Measurements from ENCODE around the gene KY.

The KY gene

DNA sequence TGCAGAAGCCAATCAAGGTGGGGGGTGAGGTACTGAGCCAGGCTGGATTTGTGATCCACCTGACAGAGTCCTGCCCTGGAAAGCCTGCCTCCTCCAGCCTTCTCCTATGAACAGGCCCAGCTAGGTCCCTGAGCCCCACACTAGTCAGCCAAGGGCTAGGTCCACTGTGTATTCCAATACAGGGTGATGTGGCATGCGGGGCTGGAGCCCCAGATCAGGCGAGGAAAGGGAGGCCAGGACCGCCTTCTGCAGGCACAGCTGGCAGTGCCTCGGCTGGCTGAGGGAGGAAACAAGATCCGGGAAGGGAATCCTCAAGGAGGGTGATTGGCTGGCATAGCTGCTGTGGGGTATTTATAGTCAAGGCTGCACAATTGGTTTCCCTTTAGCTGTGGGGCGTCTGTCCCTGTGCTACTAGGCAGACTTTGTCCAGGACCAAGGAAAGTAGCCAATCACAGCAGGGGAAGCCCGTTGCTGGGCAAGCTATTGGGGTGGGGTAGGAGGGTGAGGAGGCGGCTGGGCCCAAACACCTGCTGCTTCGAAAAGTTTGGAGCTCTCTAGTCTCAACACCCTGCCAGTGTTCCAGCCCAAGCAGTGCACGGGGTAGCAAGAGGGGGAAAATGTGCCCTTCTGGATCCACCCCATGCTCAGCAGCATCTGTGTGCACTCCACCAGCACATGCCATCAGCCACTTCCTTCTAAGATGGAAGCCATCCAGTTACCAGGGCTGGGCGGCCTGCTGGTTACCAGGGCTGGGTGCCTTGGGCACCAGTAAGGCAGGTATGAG, 5.9 kb downstream of the KY start:
- no peak for DNase-seq (ENCODE audit: low spot score)

DNA sequence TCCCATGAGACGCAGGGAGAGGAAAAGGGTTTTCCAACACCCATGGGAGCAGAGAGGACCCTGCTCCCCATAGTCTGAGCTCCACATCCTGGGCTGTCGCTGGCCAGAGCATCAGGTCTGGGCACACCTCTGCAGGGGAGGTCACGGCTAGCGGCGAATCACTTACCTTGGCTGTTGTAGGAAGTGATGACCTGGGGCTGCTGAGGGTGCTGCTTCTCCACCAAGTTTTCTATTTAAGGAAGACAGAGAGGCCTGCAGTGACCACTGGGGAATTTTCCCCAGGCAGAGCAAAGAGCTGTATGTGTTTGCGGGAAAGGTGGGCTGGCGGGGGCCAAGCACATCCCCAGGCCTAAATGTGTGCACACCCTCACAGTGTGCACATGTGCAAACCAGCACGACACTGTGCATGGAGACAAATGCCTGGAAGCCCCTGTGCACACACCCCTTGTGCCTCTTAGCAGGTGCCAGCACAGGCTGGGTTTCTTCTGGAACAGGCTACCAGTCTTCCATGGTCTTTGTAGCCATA, 7.6 kb downstream of the KY start:
- DNase-seq (ENCODE audit: low spot score): no peak

DNA sequence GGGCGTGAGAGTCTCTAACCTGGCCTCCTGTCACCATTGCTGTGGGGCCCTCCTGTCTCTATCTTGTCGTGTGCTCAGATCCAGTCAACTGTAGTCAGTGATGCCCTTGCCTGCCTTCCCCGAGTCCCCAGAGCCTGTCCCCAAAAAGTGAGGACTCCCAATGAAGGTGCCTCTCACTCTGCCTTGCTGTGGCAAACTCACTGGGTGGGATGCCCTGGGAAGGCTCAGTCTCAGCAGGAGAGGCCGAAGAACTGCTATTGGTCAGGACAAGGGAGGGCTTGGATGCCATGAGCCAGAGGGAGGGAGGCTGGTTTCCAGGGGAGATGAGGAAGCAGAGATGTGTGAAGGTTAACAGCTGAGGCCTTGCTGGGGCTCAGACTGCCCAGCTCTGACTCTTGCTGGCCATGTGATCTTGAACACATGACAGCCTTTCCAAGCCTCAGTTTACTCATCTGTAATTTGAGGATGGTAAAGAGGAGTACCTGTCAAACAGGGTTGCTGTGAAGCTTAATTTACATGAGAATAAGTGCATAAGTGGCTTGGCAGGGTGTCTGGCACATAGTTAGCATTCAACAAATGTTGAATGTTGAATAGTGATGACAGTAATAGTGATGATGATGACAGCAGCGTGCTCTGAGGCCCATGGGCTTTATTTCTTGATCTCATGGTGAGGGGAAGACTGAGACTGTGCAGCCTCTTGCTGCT, 8.2 kb downstream of the KY start:
- no peak for DNase-seq (ENCODE audit: low spot score)

DNA sequence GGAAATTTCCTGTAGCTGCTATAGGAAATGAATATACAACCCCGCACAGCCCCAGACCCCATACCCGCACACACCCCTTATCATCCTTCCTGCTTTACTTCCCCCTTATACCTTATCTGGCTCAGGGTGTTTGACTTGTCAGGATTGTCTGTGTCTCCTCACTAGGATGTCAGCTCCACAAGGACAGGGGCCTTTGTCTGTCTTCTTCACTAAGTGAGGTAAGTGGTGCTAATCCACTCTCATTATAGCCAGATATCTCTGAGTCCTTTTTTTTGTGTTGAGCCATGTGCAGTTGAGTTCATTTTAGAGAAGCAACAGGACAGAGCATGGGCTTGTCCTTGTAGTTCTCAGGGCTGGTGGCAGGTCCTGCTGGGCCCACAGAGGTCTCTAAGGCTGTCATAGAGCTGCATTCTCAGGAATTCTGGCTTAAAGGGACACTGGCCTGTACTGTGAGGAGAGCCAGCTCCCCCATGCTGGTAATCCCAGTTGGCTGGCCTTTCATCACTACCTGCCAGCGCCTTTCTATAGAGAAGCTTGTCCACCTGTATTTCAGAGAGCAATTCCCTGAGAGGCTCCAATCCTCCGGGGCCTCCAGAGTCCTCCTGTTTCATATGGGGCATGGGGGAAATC, 9.0 kb downstream of the KY start:
- DNase-seq (ENCODE audit: low spot score): no peak

DNA sequence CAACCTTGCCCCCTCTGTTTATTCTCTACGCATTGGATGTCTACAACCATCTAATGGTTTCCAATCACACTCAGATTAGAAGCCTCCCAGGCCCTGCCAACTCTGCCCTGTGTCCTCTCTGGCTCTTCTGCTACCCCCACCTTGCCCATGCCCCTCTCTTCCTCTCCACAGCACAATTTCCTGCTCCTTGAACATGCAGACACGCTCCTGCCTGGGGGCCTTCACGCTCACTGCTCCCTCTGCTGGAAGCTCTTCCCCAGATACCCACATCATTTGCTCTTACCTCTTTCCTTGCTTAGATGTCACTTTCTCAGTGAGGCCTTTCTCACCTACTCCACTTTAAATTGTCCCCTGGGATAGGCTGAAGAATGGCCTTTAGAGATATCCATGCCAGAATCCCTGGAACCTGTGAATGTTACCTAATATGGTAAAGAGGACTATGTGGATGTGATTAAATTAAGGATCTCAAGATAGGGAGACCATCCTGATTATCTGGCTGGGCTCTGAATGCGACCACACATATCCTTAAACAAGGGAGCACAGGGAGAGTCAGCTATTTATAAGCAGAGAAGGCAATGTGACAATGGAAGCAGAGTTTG, 9.9 kb downstream of the KY start:
- DNase-seq (ENCODE audit: low spot score): peak; percentile 60

DNA sequence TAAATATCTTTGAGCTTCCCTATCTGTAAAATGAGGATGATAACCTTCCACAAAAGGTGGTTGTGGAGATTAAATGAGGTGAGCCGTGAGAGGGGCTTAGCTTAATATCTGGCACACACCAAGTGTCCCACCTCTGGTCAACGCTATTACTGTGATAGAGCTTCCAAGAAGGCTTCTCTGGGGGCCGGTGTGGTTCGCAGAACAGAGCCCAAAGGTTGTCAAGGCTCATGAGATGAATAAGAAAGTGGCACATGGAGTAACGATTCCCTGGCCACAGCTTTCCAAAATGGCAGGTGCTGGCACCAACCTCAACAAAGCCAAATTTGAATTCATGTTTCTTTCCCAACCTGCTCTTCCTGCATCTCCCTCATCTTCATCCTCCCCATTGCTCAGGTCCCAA, 10.4 kb downstream of the KY start:
- DNase-seq (ENCODE audit: low spot score): no peak

DNA sequence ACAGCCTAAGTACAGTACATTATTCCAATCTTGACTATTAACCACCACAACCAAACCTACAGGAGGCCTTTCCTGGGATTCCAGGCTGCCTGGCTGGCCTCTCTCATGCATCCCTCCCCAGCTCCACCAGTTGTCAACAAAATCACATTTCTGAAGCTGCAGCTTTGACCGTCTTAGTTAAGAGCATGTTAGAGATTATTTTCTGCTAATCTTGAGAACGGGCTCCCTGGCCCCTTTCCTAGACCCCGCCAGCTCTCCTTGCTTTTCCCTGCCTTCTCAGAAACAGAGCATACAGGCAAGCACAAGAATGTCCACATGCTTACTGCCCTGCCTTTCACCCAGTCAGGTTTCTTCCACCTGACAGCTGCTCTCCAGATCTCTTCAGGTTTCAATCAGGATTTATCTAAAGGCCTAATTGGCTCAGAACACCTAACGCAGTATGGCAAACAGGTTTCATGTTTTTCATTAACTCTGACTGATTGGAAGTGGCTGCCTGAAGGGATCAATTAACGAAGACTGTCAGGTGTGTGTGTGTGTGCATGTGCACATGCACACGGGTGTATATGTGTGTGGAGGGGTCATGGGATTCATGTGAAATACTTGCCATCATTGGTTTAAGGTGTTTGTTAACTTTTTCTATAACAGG, 12.3 kb downstream of the KY start:
- no peak for DNase-seq (ENCODE audit: low spot score)

DNA sequence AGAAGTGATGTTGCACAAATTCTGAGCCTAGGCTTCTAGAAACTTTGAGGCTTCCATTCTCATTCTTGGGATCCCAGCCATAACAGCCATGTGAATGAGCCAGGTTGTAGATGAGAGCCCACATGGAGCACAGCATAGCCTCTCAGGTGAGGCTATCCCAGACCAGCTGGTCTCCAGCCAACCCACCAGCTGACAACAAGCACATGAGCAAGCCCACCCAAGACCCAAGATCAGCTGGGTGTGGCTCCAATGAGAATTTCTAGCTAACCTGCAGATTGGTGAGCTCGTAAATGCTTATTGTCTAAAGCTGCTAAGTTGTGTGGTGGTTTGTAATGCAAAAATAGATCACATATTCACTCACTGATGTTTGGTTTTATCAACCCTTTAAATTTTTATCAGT, 14.4 kb downstream of the KY start:
- DNase-seq (ENCODE audit: low spot score): no peak

DNA sequence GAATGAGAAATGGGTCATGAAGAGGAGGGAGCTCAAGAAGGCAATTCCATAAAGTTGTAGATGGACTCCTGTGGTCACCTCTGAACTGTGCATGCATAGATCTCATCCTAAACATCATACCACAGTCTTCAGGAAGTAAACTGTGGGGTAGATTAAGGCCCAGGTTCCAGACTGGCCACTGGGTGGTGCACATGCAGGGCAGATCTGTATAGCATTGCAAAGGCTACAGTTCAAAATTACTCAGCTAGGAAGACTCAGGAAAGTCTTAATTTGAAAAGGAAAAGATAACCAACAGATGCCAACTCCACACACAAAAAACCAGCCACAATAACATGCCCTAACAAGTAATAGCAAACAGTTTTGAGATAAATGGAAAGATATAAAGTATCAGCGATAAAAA, 20.3 kb downstream of the KY start:
- DNase-seq (ENCODE audit: low spot score): peak; percentile 13

DNA sequence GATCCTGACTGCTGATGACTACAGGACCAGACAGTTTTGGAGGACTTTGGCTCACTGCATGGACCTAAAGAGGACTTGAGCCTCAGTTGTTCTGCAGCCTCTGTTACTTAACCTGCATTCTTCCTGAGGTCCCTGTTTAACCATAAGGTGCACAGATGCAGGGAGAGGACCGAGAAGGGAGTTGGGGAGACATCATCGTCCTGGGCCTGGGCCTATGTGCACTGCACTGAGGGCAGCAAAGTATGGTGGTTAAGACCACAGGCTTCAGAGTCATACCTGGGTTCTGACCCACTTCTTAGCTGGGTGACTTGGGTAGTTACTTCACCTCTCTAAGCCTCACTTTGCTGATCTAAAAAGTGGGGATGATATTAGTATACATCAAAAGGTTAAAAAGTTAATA, 21.9 kb downstream of the KY start:
- DNase-seq (ENCODE audit: low spot score): no peak

DNA sequence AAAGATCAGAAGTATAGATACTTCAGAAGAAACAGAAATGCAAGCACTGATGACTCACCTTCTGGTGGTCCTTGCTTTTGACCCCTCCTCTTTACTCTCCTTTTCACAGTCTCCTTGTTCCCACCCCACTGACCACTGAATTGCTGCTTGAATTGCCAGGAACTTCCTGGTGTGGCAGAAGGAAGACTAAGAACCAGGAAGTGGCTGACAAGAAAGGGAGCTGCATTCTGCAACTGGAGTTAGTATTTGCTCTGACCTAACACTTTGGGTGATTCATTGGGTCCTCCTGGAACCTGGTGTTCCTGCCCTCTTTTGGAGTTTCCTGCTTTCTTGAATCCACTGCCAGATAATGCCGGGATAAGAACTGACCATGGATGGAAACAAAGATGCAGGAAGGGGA, 23.0 kb downstream of the KY start:
- peak; percentile 39 for DNase-seq (ENCODE audit: low spot score)

DNA sequence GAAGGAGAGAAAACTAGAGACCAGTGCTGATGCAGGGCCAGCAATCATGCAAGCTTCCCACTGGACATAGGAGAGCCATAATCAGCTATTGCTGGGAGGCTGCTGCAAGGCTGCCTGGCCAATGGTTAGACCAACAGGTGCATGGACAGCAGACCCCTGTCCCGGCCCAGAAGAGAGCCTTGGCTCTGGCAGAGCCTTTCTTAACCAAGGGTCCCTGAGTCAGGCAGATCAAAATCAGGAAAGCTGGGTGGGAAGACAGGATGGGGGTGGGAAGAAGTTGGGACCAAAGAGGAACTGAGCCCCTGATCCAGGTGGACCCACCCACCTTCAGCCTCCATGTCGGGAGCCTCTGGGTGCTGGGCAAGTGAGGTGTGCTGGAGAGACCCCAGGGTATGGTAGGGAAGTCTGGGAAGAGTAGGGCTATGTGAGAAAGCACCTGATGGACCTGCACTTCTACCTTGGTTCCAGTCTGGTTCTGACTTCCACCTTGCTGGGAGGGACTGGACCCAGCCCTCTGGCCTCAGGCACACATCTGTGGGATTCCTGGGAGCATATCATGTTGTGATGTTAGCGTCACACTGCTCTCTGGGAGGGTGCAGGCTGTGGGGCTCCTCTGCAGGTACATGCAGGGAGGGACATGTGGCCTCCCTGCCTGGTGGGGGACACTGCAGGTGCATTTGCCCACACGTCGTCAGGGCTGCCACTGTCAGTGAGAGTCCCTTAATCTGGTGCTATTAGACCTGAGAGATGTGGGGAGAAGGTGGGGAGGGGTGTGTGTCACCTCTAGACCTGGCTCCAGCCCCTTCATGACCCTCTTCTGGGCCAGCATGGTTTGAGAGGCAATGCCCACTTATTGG, 24.7 kb downstream of the KY start:
- no peak for DNase-seq (ENCODE audit: low spot score)

DNA sequence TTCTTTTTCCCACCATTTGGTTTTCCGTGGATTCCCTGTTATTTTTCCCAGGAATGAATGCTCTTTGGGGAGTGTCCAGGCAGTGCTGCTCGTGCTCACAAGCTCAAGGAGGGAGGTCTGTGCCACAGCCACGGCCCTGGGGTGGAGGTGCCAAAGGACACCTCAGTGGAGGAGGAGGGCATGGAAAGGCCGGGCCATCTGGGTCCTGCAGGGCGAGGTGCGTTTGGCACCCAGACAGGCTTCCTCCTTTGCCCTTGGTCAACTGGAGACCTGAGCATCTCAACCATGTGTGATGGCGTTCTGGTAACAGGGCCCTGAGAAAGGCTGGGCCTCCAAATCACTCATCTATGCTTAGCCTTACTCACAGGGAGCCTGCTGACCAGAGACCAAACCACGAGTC, 25.4 kb downstream of the KY start:
- DNase-seq (ENCODE audit: low spot score): no peak

DNA sequence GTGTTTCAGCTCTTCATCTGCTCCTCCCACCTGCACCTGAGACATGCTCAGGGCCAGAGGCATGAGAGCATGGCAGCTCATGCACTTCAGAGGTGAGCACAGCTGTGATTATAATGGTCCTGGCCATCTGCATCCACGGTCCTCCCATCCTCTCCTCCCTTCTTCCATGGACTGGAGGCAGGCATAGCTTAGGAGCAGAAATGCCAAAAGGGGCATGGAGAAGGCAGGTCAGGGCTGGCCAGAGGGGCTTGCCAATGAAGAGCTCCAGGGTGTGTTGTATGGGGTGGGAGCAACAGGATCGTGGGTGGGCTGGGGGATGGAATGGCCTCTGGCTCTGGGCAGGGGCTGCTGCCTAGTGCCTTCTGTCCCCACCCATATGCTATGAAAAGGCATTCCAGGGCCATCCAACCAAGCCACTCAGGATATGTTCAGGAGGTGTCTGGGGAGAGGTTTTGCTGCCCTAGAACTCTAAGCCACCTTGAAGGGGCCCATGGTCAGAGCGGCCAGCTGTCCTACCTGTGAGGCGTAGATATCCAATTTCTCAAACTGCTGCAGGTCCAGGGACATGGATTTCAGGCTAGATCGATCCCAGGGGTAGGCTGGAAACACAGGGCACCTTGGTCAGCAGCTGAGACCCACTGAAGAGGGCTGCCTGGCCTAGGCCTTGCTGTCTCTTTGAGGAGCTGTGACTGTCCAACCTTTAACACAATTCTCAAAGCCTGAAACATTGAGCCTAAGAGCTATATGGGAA, 26.1 kb downstream of the KY start:
- DNase-seq (ENCODE audit: low spot score): no peak

DNA sequence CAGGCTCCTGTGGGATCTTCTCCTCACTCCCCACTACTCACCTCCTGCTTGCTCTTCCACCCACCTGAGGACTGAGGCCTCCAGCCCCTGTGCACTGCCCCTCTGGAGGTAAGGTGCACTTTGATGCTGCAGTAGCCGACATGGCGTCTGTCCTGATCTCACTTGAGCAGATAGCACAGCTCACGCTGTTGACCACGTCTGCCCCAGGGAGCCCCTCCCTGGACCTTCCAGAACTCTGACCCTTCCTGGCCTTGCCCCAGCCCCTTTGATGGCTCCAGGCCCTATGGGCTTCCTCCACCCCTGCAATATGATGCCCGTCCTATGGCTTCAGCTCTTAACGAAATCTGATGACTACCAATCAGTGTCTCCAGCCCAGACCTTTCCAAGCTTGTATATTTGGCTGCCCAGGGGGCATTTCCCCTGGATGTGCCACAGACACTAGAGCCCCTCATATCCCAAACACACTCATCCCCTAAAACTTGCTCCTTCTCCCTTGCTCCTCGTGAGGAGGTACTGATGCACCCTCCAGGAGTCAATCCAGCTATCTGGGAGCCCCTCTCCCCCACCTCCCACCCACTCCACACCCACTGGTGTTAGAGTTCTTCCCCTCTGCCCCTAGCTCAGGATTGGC, 27.1 kb downstream of the KY start:
- no peak for DNase-seq (ENCODE audit: low spot score)

DNA sequence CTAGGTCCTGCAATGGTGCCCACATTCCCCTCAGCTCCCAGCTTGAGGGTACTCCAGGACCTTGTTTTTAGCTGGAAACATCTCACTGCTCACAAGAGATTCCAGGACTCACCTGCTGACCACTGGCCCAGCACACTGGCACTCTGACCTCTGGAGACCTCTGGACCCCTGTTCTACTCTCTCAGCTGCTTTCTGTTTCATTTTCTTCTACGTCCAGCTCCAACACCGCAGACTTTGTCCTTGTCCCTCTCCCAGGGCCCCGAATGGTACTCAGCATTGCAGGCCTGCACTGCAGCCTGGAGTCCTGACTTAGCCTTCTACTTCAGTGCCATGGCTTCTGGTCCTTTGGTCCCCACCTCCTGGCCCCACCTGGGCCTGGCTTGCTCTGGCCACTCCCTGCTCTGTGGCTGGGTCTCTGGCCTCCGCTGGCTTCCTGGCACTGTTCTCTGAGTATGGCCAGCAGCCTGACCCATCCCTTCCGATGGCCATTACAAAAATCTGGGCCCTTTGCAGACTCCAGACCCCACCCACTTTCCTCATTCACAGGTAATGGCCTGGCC, 27.9 kb downstream of the KY start:
- DNase-seq (ENCODE audit: low spot score): no peak

DNA sequence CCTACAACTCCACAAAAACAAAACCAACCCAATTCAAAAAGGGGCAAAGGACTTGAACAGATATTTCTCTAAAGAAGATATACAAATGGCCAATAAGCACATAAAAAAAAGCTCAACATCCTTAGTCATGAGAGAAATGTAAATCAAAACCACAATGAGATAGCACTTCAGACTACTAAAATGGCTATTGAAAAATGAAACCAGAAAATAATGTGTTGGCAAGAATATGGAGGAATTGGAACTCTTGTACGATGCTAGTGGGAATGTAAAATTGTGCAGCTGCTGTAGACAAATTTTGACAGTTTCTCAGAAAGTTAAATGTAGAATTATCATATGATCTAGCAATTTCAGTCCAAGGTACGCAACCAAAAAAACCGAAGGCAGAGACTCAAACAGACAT, 29.0 kb downstream of the KY start:
- no peak for DNase-seq (ENCODE audit: low spot score)

DNA sequence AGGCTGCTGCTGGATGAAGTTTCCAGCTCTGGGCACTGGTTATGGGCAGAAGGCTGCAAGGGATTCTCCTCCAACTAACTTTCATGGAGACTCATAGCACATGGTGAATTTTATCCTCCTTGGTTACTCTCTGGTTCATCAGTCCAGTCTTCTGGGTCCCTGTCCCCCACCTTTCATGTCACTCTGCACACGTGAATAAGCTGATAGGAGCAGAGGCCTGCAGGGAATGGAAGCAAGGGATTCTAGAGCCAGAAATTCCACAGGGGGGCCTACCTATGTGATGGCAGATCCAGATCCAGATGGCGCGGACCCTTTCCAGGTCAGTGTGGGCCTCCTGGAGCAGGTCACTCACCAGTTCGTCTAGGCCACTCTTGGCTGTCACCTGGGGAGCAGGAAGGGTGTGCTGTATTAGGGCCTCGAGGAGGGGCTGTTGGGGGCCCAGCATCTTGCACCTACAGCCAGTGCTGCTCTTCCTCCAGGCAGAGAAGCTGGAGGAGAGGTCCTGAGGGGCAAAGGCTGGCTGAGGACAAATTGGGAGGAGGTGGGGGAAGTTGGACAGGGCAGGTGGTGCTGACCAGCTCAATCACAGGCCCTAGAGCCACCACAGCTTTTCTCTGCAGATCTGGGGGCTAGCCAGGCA, 30.2 kb downstream of the KY start:
- DNase-seq (ENCODE audit: low spot score): no peak

DNA sequence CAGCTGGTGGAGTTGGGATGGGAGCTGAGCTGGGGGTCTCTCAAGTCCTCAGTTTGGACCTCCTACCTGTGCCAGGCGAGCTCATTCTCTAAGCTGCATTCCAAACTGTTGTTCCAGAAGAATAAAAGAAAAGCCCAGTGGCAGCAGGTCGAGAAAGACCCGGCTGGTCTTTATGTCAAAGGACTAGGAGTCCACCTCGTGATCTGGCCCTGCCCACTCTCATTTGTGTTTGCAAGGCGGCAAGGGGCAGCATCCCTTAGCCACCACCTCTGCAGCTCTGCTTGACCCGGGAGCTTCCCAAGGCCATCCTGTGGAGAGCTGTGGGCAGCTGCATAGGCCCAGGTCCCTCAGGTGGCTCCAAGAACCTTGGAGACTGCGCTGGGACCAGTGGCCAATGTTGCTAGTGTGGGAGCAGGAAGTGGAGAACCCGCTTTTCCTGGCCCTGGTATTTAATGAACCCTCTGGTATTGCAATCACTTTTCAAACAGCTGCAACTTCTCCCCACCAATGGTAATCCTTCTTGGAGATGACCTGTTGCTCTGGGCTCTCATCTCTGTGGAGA, 30.9 kb downstream of the KY start:
- DNase-seq (ENCODE audit: low spot score): no peak
